ENCODE results near the gene KCNA3.

Gene KCNA3

GRCh38 chr1:110674337-110675059, at the start of gene KCNA3:
Gene KCNA3, minus strand, starts transcription at chr1:110674940. Its CDS starts 131 bp downstream, at chr1:110674809.
- peak; percentile 79 for DNase-seq

GRCh38 chr1:110722807-110723206, 48.1 kb upstream of the KCNA3 start:
- no peak for DNase-seq

GRCh38 chr1:110719908-110720307, 45.2 kb upstream of the KCNA3 start:
- no peak for DNase-seq

- DNase-seq: no peak
These were observed 43.7 kb upstream of the KCNA3 start for GRCh38 chr1:110718452-110718851.

- DNase-seq: no peak
These were observed 42.4 kb upstream of the KCNA3 start for GRCh38 chr1:110717179-110717578.

- DNase-seq: no peak
These were observed 39.7 kb upstream of the KCNA3 start for GRCh38 chr1:110714374-110714995.

- no peak for DNase-seq
These were observed 38.5 kb upstream of the KCNA3 start for GRCh38 chr1:110713221-110713620.

GRCh38 chr1:110710314-110710713, 35.6 kb upstream of the KCNA3 start:
- DNase-seq: no peak

GRCh38 chr1:110708974-110709440, 34.3 kb upstream of the KCNA3 start:
- no peak for DNase-seq

GRCh38 chr1:110707232-110707631, 32.5 kb upstream of the KCNA3 start:
- DNase-seq: no peak

GRCh38 chr1:110706621-110707020, 31.9 kb upstream of the KCNA3 start:
- no peak for DNase-seq

- no peak for DNase-seq
These were observed 27.5 kb upstream of the KCNA3 start for GRCh38 chr1:110702260-110702659.

GRCh38 chr1:110700767-110701166, 26.0 kb upstream of the KCNA3 start:
- no peak for DNase-seq

GRCh38 chr1:110697606-110698005, 22.9 kb upstream of the KCNA3 start:
- no peak for DNase-seq

- no peak for DNase-seq
These were observed 22.1 kb upstream of the KCNA3 start for GRCh38 chr1:110696818-110697217.

- no peak for DNase-seq
These were observed 16.1 kb upstream of the KCNA3 start for GRCh38 chr1:110690709-110691365.

- no peak for DNase-seq
These were observed 15.1 kb upstream of the KCNA3 start for GRCh38 chr1:110689868-110690267.

- no peak for DNase-seq
These were observed 13.8 kb upstream of the KCNA3 start for GRCh38 chr1:110688514-110688913.

- no peak for DNase-seq
These were observed 12.5 kb upstream of the KCNA3 start for GRCh38 chr1:110687250-110687649.

GRCh38 chr1:110686188-110686587, 11.4 kb upstream of the KCNA3 start:
- no peak for DNase-seq

- DNase-seq: no peak
These were observed 9.8 kb upstream of the KCNA3 start for GRCh38 chr1:110684491-110684890.

- DNase-seq: no peak
These were observed 8.2 kb upstream of the KCNA3 start for GRCh38 chr1:110682898-110683297.

- no peak for DNase-seq
These were observed 5.4 kb upstream of the KCNA3 start for GRCh38 chr1:110680036-110680735.

All from NK-92 treated with Interleukin-12 subunit alpha and Interleukin-12 subunit beta, amount 100 ng/mL, for 24 hours (cell line).